Neuronal stem cell (in vitro differentiated cells): Measurements from ENCODE around the gene CDH3.

ENCODE experiments used
- DNase-seq: peaks from one replicate; pipeline ENCODE4 v3.0.0-alpha.2; 2013; ENCODE audit warnings: low spot score
- H2AFZ ChIP-seq: one replicate; pipeline ENCODE4 v1.6.1; 2013; ENCODE audit warnings: mild to moderate bottlenecking, low read length, inconsistent platforms
- H2AK5ac ChIP-seq: 2 replicates; pipeline ENCODE4 v1.6.1; 2013; ENCODE audit warnings: low read depth, mild to moderate bottlenecking, inconsistent platforms, low read length, moderate library complexity, mixed read lengths
- H2BK120ac ChIP-seq: 2 replicates; pipeline ENCODE4 v1.6.1; 2013; ENCODE audit warnings: low read depth, mild to moderate bottlenecking, inconsistent platforms, low read length, moderate library complexity, mixed read lengths
- H2BK12ac ChIP-seq: one replicate; pipeline ENCODE4 v1.6.1; 2013; ENCODE audit warnings: low read length, inconsistent platforms
- H2BK15ac ChIP-seq: 2 replicates; pipeline ENCODE4 v1.6.1; 2013; ENCODE audit warnings: mild to moderate bottlenecking, low read length, inconsistent platforms, mixed read lengths
- H2BK5ac ChIP-seq: one replicate; pipeline ENCODE4 v1.6.1; 2013; ENCODE audit warnings: inconsistent platforms, mild to moderate bottlenecking, low read length, moderate library complexity
- H3K14ac ChIP-seq: one replicate; pipeline ENCODE4 v1.6.1; 2013; ENCODE audit warnings: low read length, inconsistent platforms
- H3K18ac ChIP-seq: 2 replicates; pipeline ENCODE4 v1.6.1; 2013; ENCODE audit warnings: low read length, inconsistent platforms
- H3K23ac ChIP-seq: 2 replicates; pipeline ENCODE4 v1.6.1; 2013; ENCODE audit warnings: low read depth, mild to moderate bottlenecking, mixed read lengths, low read length, inconsistent platforms; ENCODE audit not compliant: poor library complexity
- H3K27ac ChIP-seq: replicated peaks from 3 replicates; pipeline ENCODE4 v1.5.1; 2013; ENCODE audit warnings: low read length, inconsistent platforms
- H3K27me3 ChIP-seq, 3 experiments: 2 replicates each; pipeline ENCODE4 v1.6.1; 2013; ENCODE audit warnings: low read length in 3 of 3, mild to moderate bottlenecking in 2 of 3, inconsistent platforms in 1 of 3, low read depth in 1 of 3, mixed read lengths in 1 of 3, moderate library complexity in 1 of 3; ENCODE audit not compliant: control insufficient read depth in 3 of 3, insufficient read depth in 3 of 3
- H3K36me3 ChIP-seq, 2 donors: replicated peaks in 1 of 2; 2 replicates each; pipeline ENCODE4 v1.6.1; 2013; ENCODE audit warnings: low read length in 2 of 2; ENCODE audit not compliant: control insufficient read depth in 2 of 2, insufficient read depth in 2 of 2
- H3K4ac ChIP-seq: 2 replicates; pipeline ENCODE4 v1.6.1; 2013; ENCODE audit warnings: inconsistent platforms, mild to moderate bottlenecking, low read length, moderate library complexity
- H3K4me1 ChIP-seq, 2 donors: 1 replicate in 1 of 2; 2 replicates in 1 of 2; pipeline ENCODE4 v1.6.1; 2013; ENCODE audit warnings: low read length in 2 of 2, low read depth in 1 of 2; ENCODE audit not compliant: control insufficient read depth in 2 of 2, insufficient read depth in 1 of 2
- H3K4me2 ChIP-seq: one replicate; pipeline ENCODE4 v1.6.1; 2013; ENCODE audit warnings: mild to moderate bottlenecking, low read length, inconsistent platforms; ENCODE audit not compliant: insufficient read depth, poor library complexity, severe bottlenecking
- H3K4me3 ChIP-seq, 2 donors: 2 replicates each; pipeline ENCODE4 v1.5.1; 2013; ENCODE audit warnings: low read length in 2 of 2, mild to moderate bottlenecking in 2 of 2, inconsistent platforms in 1 of 2, moderate library complexity in 1 of 2
- H3K79me1 ChIP-seq: one replicate; pipeline ENCODE4 v1.6.1; 2013; ENCODE audit warnings: low read depth, mild to moderate bottlenecking, inconsistent platforms, low read length, moderate library complexity
- H3K9ac ChIP-seq: one replicate; pipeline ENCODE4 v1.6.1; 2013; ENCODE audit warnings: mild to moderate bottlenecking, low read depth, low read length, inconsistent platforms; ENCODE audit not compliant: poor library complexity
- H3K9me3 ChIP-seq, 2 donors: replicated peaks in 1 of 2; 2 replicates each; pipeline versions ENCODE3 to v1.6.1; 2013; ENCODE audit warnings: low read length in 2 of 2, mild to moderate bottlenecking in 2 of 2, inconsistent platforms in 1 of 2, low read depth in 1 of 2, mixed read lengths in 1 of 2, moderate library complexity in 1 of 2; ENCODE audit not compliant: control insufficient read depth in 2 of 2, insufficient read depth in 1 of 2
- H4K8ac ChIP-seq: one replicate; pipeline ENCODE4 v1.6.1; 2013; ENCODE audit warnings: low read depth, mild to moderate bottlenecking, inconsistent platforms, low read length, moderate library complexity
- H4K91ac ChIP-seq: one replicate; pipeline ENCODE4 v1.6.1; 2013; ENCODE audit warnings: low read length, low read depth, mild to moderate bottlenecking, inconsistent platforms; ENCODE audit not compliant: poor library complexity
- WGBS, 2 donors: extraction: QIAGEN DNeasy Blood & Tissue Kit; methylation state at CpG; one replicate each; pipeline ENCODE4 v1.1.7; 2013; ENCODE audit warnings: missing lambda C conversion rate in 2 of 2, mixed read lengths in 1 of 2; ENCODE audit not compliant: insufficient read length in 2 of 2, insufficient replicate concordance in 1 of 2; ENCODE audit errors: extremely low coverage in 2 of 2; 5-methylcytosine and 5-hydroxymethylcytosine counted together

Gene CDH3

DNA sequence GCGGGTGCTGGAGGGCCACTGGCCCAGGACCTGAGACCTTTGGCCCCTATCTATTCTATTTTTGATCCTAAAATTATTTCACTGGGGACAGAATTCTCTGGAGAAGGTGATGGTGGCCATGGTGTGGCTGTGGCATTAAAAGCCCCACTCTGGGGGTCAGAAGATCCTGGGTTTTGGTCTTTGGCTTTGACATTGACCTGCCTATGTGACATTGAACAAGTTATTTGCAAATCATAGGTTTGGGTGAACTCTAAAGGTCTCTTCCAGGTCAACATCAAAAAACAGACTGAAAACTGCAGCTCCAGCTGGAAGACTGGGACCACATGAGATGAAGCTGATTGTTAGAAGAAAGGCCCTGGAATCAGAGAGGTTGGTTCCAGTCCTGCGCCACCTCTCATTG is 89.7 kb downstream of the CDH3 start:
- DNase-seq = no peak
- no peaks in the 10 kb centered on the region for H3K36me3 ChIP-seq
- no peak overlapping the region for H2BK12ac ChIP-seq
- whole genome bisulfite sequencing, 2 donors = no CpG with 5 or more reads among the region's 2 CpGs
- no peak overlapping the region for H3K23ac ChIP-seq
- H3K4me2 ChIP-seq = no peak overlapping the region
- H2BK5ac ChIP-seq = no peak overlapping the region
- no peak overlapping the region for H2BK120ac ChIP-seq
- H3K4ac ChIP-seq = no peak overlapping the region
- no peaks in the 10 kb centered on the region for H3K9me3 ChIP-seq
- H3K18ac ChIP-seq = no peak overlapping the region
- no peak overlapping the region for H2AFZ ChIP-seq
- H2BK15ac ChIP-seq = no peak overlapping the region
- no peak overlapping the region for H2AK5ac ChIP-seq
- peaks cover 11 to 69% (median 24%) of the 10 kb centered on the region in 3 experiments for H3K27me3 ChIP-seq
- H3K4me3 ChIP-seq = no peak overlapping the region
- H3K4me1 ChIP-seq = peaks cover 0 to 7% of the 10 kb centered on the region in 2 donors
- no peak overlapping the region for H3K9ac ChIP-seq
- no peak overlapping the region for H4K91ac ChIP-seq
- no peaks in the 10 kb centered on the region for H3K79me1 ChIP-seq
- H3K14ac ChIP-seq = no peak overlapping the region
- H3K27ac ChIP-seq = no peak overlapping the region
- H4K8ac ChIP-seq = no peak overlapping the region

GRCh38 chr16:68736561-68736960 is 91.5 kb downstream of the CDH3 start:
- no peak for DNase-seq
- peaks cover 11 to 84% (median 24%) of the 10 kb centered on the region in 3 experiments for H3K27me3 ChIP-seq
- H4K91ac ChIP-seq = no peak overlapping the region
- WGBS, 2 donors = no CpG with 5 or more reads among the region's 12 CpGs
- no peak overlapping the region for H2BK15ac ChIP-seq
- peaks cover 0 to 8% of the 10 kb centered on the region in 2 donors for H3K4me1 ChIP-seq
- H3K4me3 ChIP-seq = no peak overlapping the region
- H4K8ac ChIP-seq = no peak overlapping the region
- no peak overlapping the region for H3K18ac ChIP-seq
- H3K4me2 ChIP-seq = no peak overlapping the region
- H2BK12ac ChIP-seq = no peak overlapping the region
- no peaks in the 10 kb centered on the region for H3K36me3 ChIP-seq
- no peak overlapping the region for H2AK5ac ChIP-seq
- no peak overlapping the region for H2BK5ac ChIP-seq
- no peak overlapping the region for H3K4ac ChIP-seq
- no peak overlapping the region for H3K14ac ChIP-seq
- H3K9me3 ChIP-seq = no peaks in the 10 kb centered on the region
- H3K9ac ChIP-seq = no peak overlapping the region
- H2BK120ac ChIP-seq = no peak overlapping the region
- H2AFZ ChIP-seq = no peak overlapping the region
- H3K23ac ChIP-seq = no peak overlapping the region
- no peak overlapping the region for H3K27ac ChIP-seq
- H3K79me1 ChIP-seq = no peaks in the 10 kb centered on the region

DNA sequence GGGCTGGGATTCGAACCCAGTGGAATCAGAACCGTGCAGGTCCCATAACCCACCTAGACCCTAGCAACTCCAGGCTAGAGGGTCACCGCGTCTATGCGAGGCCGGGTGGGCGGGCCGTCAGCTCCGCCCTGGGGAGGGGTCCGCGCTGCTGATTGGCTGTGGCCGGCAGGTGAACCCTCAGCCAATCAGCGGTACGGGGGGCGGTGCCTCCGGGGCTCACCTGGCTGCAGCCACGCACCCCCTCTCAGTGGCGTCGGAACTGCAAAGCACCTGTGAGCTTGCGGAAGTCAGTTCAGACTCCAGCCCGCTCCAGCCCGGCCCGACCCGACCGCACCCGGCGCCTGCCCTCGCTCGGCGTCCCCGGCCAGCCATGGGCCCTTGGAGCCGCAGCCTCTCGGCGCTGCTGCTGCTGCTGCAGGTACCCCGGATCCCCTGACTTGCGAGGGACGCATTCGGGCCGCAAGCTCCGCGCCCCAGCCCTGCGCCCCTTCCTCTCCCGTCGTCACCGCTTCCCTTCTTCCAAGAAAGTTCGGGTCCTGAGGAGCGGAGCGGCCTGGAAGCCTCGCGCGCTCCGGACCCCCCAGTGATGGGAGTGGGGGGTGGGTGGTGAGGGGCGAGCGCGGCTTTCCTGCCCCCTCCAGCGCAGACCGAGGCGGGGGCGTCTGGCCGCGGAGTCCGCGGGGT is 92.1 kb downstream of the CDH3 start, which contains the start of gene CDH1:
TSS of gene CDH1 (plus strand) at position 247 of the 684 bp plus-strand sequence. CDS start at position 371, 124 bp downstream.
- no peak within 1 kb of the TSS for H4K91ac ChIP-seq
- peak within 1 kb of the TSS; percentile 48 for H4K8ac ChIP-seq
- no peak within 1 kb of the TSS for H2BK15ac ChIP-seq
- H2BK5ac ChIP-seq = no peak within 1 kb of the TSS
- H3K9me3 ChIP-seq = no peaks in the 10 kb centered on the region
- H3K79me1 ChIP-seq = no peaks in the 10 kb centered on the region
- peak within 1 kb of the TSS; percentile 96 for H3K4me2 ChIP-seq
- peak within 1 kb of the TSS; percentile 31 for H3K14ac ChIP-seq
- no CpG with 5 or more reads among the region's 63 CpGs for WGBS, 2 donors
- peak within 1 kb of the TSS; percentile 90 for H3K23ac ChIP-seq
- peak within 1 kb of the TSS; percentile 85 for H2AFZ ChIP-seq
- no peak within 1 kb of the TSS for H3K4ac ChIP-seq
- peaks cover 0 to 8% of the 10 kb centered on the region in 2 donors for H3K4me1 ChIP-seq
- H3K4me3 ChIP-seq = peak within 1 kb of the TSS in 1 of 2 donors; percentile 85
- DNase-seq = no peak
- H3K9ac ChIP-seq = peak within 1 kb of the TSS; percentile 30
- no peak within 1 kb of the TSS for H3K27ac ChIP-seq
- peak within 1 kb of the TSS; percentile 35 for H2AK5ac ChIP-seq
- H3K18ac ChIP-seq = peak within 1 kb of the TSS; percentile 76
- no peak within 1 kb of the TSS for H2BK120ac ChIP-seq
- peaks cover 11 to 83% (median 24%) of the 10 kb centered on the region in 3 experiments for H3K27me3 ChIP-seq
- no peaks in the 10 kb centered on the region for H3K36me3 ChIP-seq
- no peak within 1 kb of the TSS for H2BK12ac ChIP-seq

GRCh38 chr16:68737730-68738629 is 92.9 kb downstream of the CDH3 start:
- peak overlapping the region; percentile 85 for H2AFZ ChIP-seq
- H3K36me3 ChIP-seq = no peaks in the 10 kb centered on the region
- no peak overlapping the region for H2BK12ac ChIP-seq
- H3K4ac ChIP-seq = no peak overlapping the region
- peak overlapping the region; percentile 48 for H4K8ac ChIP-seq
- H3K9me3 ChIP-seq = no peaks in the 10 kb centered on the region
- DNase-seq = no peak
- no peak overlapping the region for H2BK15ac ChIP-seq
- no peak overlapping the region for H3K23ac ChIP-seq
- H3K9ac ChIP-seq = peak overlapping the region; percentile 30
- H3K4me3 ChIP-seq = peak overlapping the region in 1 of 2 donors; percentile 85
- H2BK5ac ChIP-seq = no peak overlapping the region
- no peaks in the 10 kb centered on the region for H3K79me1 ChIP-seq
- H3K4me2 ChIP-seq = peak overlapping the region; percentile 96
- H3K18ac ChIP-seq = peak overlapping the region; percentile 76
- peak overlapping the region; percentile 31 for H3K14ac ChIP-seq
- H3K4me1 ChIP-seq = peaks cover under 1 to 11% of the 10 kb centered on the region in 2 donors
- H3K27ac ChIP-seq = no peak overlapping the region
- no peak overlapping the region for H4K91ac ChIP-seq
- H2AK5ac ChIP-seq = no peak overlapping the region
- H3K27me3 ChIP-seq = peaks cover 11 to 77% (median 24%) of the 10 kb centered on the region in 3 experiments
- WGBS, 2 donors = no CpG with 5 or more reads among the region's 58 CpGs
- H2BK120ac ChIP-seq = no peak overlapping the region
